ENCODE measurements around the gene CREB3L2.
"Not testable (repeated sequence)": the region's sequence is repeated elsewhere in the genome, so short reads cannot be mapped to it uniquely, and the experiment has no call there.

Gene CREB3L2

DNA sequence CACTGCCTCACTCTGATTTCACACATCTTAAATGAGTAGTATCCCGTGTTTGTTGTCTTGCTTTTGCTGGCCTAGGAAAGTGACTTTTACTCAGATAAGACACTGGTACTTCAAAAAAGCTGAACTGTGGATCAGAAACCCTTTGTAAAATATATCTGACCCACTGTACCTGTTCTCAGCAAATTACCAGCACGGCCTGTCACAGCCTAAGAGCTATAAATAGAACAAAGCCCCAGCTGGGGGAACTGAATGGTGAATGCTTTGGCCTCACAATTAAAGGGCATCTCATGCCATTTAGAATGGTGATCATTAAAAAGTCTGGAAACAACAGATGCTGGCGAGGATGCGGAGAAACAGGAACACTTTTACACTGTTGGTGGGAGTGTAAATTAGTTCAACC, 76.1 kb downstream of the CREB3L2 start:
- in situ Hi-C loops (cut with HindIII; ENCODE audit: low pct_unique_long_range_greater_than_20kb, low sequenced_read_pairs): no loop called here
- no peak for DNase-seq (ENCODE audit: low read depth in 1 of 2, low spot score in 1 of 2)
- no peak for TF ChIP-seq JUND (IDR thresholded peaks at IDR 0.05; ENCODE audit: low read depth)

GRCh38 chr7:137925091-137925490, 76.8 kb downstream of the CREB3L2 start:
- TF ChIP-seq JUND (IDR thresholded peaks at IDR 0.05; ENCODE audit: low read depth): no peak
- no peak for DNase-seq (ENCODE audit: low read depth in 1 of 2, low spot score in 1 of 2)
- in situ Hi-C loops (cut with HindIII; ENCODE audit: low pct_unique_long_range_greater_than_20kb, low sequenced_read_pairs): no loop called here

- no peak for DNase-seq (ENCODE audit: low read depth in 1 of 2, low spot score in 1 of 2)
- TF ChIP-seq JUND (IDR thresholded peaks at IDR 0.05; ENCODE audit: low read depth): no peak
- in situ Hi-C loops (cut with HindIII; ENCODE audit: low pct_unique_long_range_greater_than_20kb, low sequenced_read_pairs): no loop called here
Observed at GRCh38 chr7:137923380-137923779, 78.5 kb downstream of the CREB3L2 start.

DNA sequence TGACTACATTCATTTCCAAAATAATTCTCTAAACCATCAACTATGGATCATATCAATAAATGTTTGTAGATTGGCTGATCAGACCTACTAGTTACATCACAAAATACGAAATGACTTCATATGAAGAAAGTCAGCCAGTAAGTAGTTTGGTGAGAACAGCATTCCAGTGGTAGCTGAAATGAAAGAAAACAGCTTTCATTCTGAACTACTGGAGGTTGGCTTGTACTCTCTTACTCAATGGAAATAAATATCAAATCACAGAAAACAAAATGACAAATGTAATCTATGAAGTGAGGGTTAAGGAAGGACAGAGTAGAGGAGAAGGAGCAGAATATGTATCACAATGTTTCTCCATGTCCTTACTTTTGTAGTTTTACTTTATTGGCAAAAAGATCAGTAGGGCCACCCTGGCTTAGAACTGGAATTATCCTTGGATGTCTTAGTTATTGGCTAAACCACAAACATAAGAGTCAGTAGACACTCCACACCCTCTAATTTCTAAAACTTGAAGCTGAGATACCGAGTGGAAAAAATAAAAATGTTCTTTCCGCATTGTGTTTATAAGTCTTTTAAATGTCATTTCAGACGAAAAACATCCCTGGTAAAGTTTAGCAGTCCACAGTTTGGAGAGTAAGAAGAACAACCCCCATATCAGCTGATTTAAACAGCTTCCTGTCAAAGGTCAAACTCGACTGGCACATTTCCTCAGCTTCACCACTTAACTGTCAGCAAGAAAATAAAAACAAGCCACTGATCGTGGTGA, 81.1 kb downstream of the CREB3L2 start:
- in situ Hi-C loops (cut with HindIII; ENCODE audit: low pct_unique_long_range_greater_than_20kb, low sequenced_read_pairs): no loop called here

GRCh38 chr7:137919987-137920386, 81.9 kb downstream of the CREB3L2 start:
- DNase-seq (ENCODE audit: low read depth in 1 of 2, low spot score in 1 of 2): no peak
- TF ChIP-seq JUND (IDR thresholded peaks at IDR 0.05; ENCODE audit: low read depth): no peak
- in situ Hi-C loops (cut with HindIII; ENCODE audit: low pct_unique_long_range_greater_than_20kb, low sequenced_read_pairs): no loop called here

More for the DNA sequence above, 81.1 kb downstream of the CREB3L2 start:
- no peak for DNase-seq (ENCODE audit: low read depth in 1 of 2, low spot score in 1 of 2)
- no peak for TF ChIP-seq JUND (IDR thresholded peaks at IDR 0.05; ENCODE audit: low read depth)

DNA sequence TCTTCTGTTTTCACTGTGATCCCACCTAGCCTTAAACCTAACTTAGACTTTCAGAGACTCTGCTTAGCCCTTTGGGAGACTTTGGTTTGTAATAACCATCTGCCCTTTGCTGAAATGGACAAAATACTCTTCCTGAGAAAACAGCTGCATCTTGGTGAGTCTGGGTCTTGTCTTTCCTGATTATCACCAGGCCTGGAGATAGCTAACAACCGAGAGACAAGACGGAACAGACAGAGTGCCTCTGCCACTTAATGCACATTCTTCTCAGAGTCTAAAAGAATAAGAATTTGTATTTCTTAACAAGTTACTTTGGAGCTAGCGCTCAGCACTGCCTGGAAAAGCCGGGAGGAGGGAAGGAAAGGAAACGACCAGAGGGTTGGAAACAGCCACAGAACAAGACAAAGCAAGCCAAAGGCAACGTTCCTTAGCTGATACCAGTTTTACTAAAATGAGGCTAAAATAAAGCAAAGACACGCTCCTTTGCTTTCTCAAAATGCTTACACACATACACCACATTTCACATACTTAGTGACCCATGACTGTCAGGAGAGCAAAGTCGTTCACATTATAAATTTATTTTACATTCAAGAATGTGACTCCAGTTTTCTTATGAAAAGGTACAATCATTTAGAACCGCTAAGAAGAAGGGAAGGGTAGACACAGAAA, 84.8 kb downstream of the CREB3L2 start:
- no peak for DNase-seq (ENCODE audit: low read depth in 1 of 2, low spot score in 1 of 2)
- no peak for TF ChIP-seq JUND (IDR thresholded peaks at IDR 0.05; ENCODE audit: low read depth)
- in situ Hi-C loops (cut with HindIII; ENCODE audit: low pct_unique_long_range_greater_than_20kb, low sequenced_read_pairs): no loop called here

DNA sequence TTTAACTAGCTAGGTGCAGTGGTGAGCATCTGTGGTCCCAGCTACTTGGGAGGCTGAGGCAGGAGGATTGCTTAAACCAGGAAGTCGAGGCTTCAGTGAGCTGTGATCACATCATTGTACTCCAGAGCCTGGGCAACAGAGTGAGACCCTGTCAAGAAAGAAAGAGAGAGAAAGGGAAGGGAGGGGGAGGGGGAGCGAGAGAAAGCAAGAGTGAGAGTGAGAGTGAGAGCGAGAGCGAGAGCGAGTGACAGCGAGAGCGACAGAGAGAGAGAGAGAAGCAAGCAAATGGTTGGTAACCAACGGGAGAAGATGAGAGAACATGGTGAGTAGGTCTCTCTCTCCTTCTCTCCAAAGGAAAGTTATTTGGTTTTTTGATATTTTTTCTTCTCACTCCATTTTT, 85.3 kb downstream of the CREB3L2 start:
- no peak for DNase-seq (ENCODE audit: low read depth in 1 of 2, low spot score in 1 of 2)
- in situ Hi-C loops (cut with HindIII; ENCODE audit: low pct_unique_long_range_greater_than_20kb, low sequenced_read_pairs): no loop called here
- TF ChIP-seq JUND (IDR thresholded peaks at IDR 0.05; ENCODE audit: low read depth): no peak

- TF ChIP-seq JUND (IDR thresholded peaks at IDR 0.05; ENCODE audit: low read depth): no peak
- no peak for DNase-seq (ENCODE audit: low read depth in 1 of 2, low spot score in 1 of 2)
- in situ Hi-C loops (cut with HindIII; ENCODE audit: low pct_unique_long_range_greater_than_20kb, low sequenced_read_pairs): no loop called here
Observed at GRCh38 chr7:137915266-137915665, 86.6 kb downstream of the CREB3L2 start.

DNA sequence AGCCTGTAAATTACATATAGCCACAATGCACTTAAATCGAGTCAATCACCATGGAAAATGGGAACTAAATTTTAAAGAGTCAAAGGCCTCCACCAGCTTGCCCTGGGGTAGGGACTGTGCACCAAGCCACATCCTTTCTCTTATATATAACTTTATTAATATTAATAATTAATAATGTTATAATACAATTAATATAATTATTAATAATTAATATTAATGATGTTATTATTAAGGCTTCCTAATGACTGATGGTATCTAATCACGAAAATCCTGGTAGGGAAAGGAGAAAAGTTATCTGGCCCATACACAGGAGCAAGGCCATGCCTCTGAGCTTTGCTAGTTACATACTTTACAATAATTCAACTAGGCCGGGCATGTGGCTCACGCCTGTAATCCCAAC, 87.9 kb downstream of the CREB3L2 start:
- in situ Hi-C loops (cut with HindIII; ENCODE audit: low pct_unique_long_range_greater_than_20kb, low sequenced_read_pairs): no loop called here
- DNase-seq (ENCODE audit: low read depth in 1 of 2, low spot score in 1 of 2): no peak
- TF ChIP-seq JUND (IDR thresholded peaks at IDR 0.05; ENCODE audit: low read depth): no peak

DNA sequence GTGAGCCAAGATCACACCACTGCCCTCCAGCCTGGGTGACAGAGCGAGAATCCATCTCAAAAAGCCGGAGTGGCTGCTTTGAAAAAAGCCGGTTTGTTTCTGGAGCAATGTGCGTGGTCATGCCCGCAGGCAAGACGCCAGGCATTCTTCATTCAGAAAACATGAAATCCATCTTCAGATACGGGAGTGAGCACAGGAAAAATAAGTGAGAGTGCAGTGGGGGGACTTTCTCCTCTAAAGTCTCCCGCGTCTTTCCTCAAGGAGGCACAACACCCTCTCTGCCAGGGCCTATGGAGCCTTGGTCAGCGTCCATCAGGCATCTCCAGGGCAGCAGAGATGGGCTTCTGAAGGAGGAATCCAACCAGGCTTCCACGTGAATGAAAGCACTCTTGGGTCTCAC, 92.8 kb downstream of the CREB3L2 start:
- DNase-seq (ENCODE audit: low read depth in 1 of 2, low spot score in 1 of 2): no peak
- in situ Hi-C loops (cut with HindIII; ENCODE audit: low pct_unique_long_range_greater_than_20kb, low sequenced_read_pairs): no loop called here
- no peak for TF ChIP-seq JUND (IDR thresholded peaks at IDR 0.05; ENCODE audit: low read depth)

DNA sequence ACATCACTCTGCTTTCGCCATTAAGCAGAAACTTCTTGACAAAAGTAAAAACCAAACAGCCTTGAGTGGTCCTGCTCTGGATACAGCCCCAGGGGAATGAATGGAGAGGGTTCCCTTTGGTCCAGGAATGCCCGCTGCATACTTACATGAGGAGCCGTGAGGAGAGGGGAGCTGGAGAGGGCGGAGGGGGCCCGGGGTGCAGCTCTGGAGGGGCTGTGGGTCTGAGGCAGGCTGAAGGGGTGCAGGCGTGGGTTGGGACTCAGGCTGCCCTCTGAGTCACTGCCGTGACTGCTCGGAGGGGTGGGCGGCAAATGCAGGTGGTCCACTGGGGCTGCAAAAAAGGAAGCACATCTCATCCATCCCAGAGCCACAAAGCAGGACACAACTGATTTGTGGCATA, 93.8 kb downstream of the CREB3L2 start:
- DNase-seq (ENCODE audit: low read depth in 1 of 2, low spot score in 1 of 2): no peak
- no peak for TF ChIP-seq JUND (IDR thresholded peaks at IDR 0.05; ENCODE audit: low read depth)
- in situ Hi-C loops (cut with HindIII; ENCODE audit: low pct_unique_long_range_greater_than_20kb, low sequenced_read_pairs): no loop called here

DNA sequence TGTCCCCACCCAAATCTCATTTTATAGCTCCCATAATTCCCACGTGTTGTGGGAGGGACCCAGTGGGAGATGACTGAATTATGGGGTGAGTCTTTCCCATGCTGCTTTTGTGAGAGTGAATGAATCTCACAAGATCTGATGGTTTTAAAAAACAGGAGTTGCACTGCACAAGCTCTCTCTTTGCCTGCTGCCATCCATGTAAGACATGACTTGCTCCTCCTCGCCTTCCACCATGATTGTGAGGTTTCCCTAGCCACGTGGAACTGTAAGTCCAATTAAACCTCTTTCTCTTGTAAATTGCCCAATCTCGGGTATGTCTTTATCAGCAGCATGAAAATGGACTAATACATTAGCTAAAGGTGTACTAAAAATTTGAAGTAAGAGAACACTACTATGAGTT, 95.2 kb downstream of the CREB3L2 start:
- in situ Hi-C loops (cut with HindIII; ENCODE audit: low pct_unique_long_range_greater_than_20kb, low sequenced_read_pairs); DNase-seq (ENCODE audit: low read depth in 1 of 2, low spot score in 1 of 2): not testable (repeated sequence)

DNA sequence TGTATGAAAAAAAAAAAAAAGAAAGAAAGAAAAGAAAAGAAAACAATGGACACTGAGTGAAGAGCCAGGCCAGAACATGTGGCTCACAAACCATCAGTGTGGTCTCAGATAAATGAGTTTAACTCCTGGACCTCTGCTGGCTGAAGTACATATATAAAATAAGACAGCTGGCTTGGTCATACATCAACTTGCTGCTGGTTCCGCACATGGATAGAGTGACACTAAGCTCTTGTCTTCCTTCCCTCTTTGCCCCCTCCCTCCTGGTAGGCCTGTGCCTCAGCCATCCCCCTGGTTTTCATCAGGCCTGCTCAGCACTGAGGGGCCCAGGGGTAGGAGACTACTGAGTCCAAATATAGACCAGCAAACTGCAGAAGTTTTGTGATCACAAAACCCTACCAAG, 97.1 kb downstream of the CREB3L2 start:
- in situ Hi-C loops (cut with HindIII; ENCODE audit: low pct_unique_long_range_greater_than_20kb, low sequenced_read_pairs): no loop called here

More for the DNA sequence above, 97.1 kb downstream of the CREB3L2 start:
- TF ChIP-seq JUND (IDR thresholded peaks at IDR 0.05; ENCODE audit: low read depth): no peak
- no peak for DNase-seq (ENCODE audit: low read depth in 1 of 2, low spot score in 1 of 2)

All from T47D (cell line).